ENCODE data around the gene TAS1R1. TPM values are rescaled to one million over a fixed set of nuclear protein-coding genes. Genes with fewer than 3 reads are reported as not detected.

Gene TAS1R1
- total RNA-seq, 1 experiment from 2014 or later, result 0.10 TPM

- Histone ChIP-seq H3K36me3 (replicated peaks; ENCODE audit: control insufficient read depth, insufficient read depth, low read length) (peaks cover 4% of the 10 kb centered on the region; the same call in 1 of the 2 replicates), H3K27me3 (ENCODE audit: control insufficient read depth, insufficient read depth, low read length) (peaks cover 4% of the 10 kb centered on the region; the same call in 1 of the 2 replicates), H3K4me3 (ENCODE audit: insufficient read depth, low read depth, low read length) (peak overlapping the region; percentile 97)
- DNase-seq, result peak; percentile 97
These were observed 59.2 kb downstream of the TAS1R1 start for GRCh38 chr1:6614019-6614928.

DNA sequence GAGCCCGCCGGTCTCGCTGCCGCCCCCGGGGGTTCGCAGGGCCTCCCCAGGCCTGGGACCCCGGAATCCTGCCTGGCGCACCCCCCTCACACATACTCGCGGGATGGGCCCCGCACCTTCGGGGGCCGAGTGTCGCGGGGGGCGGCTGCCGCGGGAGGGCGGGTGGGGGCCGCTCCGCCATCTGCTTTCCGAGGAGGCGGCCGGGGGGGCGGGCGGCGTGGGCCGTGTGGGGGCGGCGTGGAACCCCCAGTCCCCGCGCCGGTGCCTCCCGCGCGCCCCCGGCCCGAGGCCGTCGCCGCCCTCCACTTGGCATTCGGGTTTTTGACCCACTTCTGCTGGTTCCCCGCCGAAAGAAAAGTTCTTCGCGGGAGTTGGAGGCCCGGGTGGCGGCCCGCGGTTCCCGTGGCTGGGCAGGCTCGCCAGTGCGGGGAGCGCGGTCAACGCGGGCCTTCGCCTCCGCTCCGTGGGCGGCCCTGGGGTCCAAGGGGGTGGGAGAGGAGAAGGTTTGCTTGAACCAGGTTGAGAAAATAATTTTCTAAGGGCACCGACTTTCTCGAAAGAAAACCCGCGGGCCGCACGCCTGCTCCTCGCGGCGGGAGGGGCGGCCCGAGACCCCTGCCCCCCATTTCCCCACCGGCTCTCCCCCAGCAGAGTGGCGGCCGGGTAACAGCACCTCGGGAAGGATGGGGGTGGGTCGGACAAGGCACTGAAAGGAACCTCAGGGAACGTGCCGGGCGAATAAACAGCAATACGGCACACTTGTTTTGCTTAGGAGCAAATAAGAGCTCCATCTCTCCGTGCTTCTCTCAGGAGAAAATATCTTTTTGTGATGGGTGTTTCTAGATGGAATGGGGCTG, 60.0 kb downstream of the TAS1R1 start:
- Histone ChIP-seq H3K36me3 (replicated peaks; ENCODE audit: control insufficient read depth, insufficient read depth, low read length) (peaks cover 7% of the 10 kb centered on the region), H3K27me3 (ENCODE audit: control insufficient read depth, insufficient read depth, low read length) (peaks cover 4% of the 10 kb centered on the region; the same call in 1 of the 2 replicates), H3K4me3 (ENCODE audit: insufficient read depth, low read depth, low read length) (peak overlapping the region; percentile 97)
- DNase-seq, result peak; percentile 76

- Histone ChIP-seq H3K27me3 (ENCODE audit: control insufficient read depth, insufficient read depth, low read length) (no peaks in the 10 kb centered on the region), H3K4me3 (ENCODE audit: insufficient read depth, low read depth, low read length) (no peak overlapping the region), H3K36me3 (replicated peaks; ENCODE audit: control insufficient read depth, insufficient read depth, low read length) (peaks cover 25% of the 10 kb centered on the region)
- no peak for DNase-seq
These were observed 63.9 kb downstream of the TAS1R1 start for GRCh38 chr1:6619045-6619444.

- Histone ChIP-seq H3K4me3 (ENCODE audit: insufficient read depth, low read depth, low read length) (no peak overlapping the region), H3K27me3 (ENCODE audit: control insufficient read depth, insufficient read depth, low read length) (no peaks in the 10 kb centered on the region; the same call in 1 of the 2 replicates), H3K36me3 (replicated peaks; ENCODE audit: control insufficient read depth, insufficient read depth, low read length) (peaks cover 25% of the 10 kb centered on the region)
- no peak for DNase-seq
These were observed 66.6 kb downstream of the TAS1R1 start for GRCh38 chr1:6621429-6622391.

GRCh38 chr1:6622396-6623152, 67.5 kb downstream of the TAS1R1 start:
- peaks cover 25% of the 10 kb centered on the region for H3K36me3 ChIP-seq (replicated peaks; ENCODE audit: control insufficient read depth, insufficient read depth, low read length)
- H3K27me3 ChIP-seq (ENCODE audit: control insufficient read depth, insufficient read depth, low read length), result no peaks in the 10 kb centered on the region; the same call in 1 of the 2 replicates
- no peak overlapping the region for H3K4me3 ChIP-seq (ENCODE audit: insufficient read depth, low read depth, low read length)
- no peak for DNase-seq

GRCh38 chr1:6623269-6623965, 68.3 kb downstream of the TAS1R1 start:
- no peak for DNase-seq
- Histone ChIP-seq H3K4me3 (ENCODE audit: insufficient read depth, low read depth, low read length) (no peak overlapping the region), H3K27me3 (ENCODE audit: control insufficient read depth, insufficient read depth, low read length) (no peaks in the 10 kb centered on the region; the same call in 1 of the 2 replicates), H3K36me3 (replicated peaks; ENCODE audit: control insufficient read depth, insufficient read depth, low read length) (peaks cover 24% of the 10 kb centered on the region)

DNA sequence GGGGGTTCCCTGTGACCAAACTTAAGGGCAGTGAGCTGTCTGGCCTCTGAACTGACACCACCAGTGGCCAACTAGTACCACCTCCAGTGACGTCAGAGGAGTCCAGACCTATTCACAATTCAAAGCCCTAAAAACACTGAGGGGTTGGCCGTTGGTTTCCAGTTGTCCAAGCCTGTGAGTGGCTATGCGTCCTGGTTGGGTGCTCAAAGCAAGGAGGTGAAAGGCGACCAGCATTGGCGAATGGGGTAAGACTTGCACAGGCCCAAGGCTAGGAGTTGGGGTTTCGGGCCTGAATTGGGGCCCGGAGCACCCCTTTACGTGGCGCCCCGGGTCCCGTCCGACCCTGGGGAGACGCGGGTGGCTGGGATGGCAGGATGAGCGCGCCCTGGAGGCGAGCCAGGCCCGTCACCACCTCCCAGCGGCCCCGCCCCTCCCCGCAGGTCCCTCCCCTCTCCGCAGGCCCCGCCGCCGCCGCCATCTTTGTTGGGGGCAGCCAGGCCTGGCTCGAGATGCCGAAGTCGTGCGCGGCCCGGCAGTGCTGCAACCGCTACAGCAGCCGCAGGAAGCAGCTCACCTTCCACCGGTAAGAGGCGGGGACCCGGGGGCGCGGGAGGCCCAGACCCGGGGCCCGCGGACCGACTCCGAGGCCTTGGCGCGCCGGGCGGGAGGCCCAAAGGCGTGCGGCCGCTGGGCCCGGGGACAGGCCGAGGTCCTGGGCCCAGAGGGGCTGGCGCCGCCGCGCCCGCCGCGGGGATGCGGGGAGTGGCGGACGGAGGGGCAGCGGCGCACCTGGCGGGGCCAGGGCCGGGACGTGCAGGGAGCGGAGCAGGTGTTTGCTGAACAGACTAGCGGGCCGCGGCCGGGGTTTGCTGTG, 69.8 kb downstream of the TAS1R1 start, which contains the start of gene THAP3:
Gene THAP3, plus strand, starts transcription at position 159 of the 874 bp plus-strand sequence. Its CDS starts 351 bp downstream, at position 510.
- peak; percentile 99 for DNase-seq
- Histone ChIP-seq H3K36me3 (replicated peaks; ENCODE audit: control insufficient read depth, insufficient read depth, low read length) (peaks cover 25% of the 10 kb centered on the region), H3K4me3 (ENCODE audit: insufficient read depth, low read depth, low read length) (peak within 1 kb of the TSS; percentile 76), H3K27me3 (ENCODE audit: control insufficient read depth, insufficient read depth, low read length) (no peaks in the 10 kb centered on the region; the same call in 1 of the 2 replicates)

DNA sequence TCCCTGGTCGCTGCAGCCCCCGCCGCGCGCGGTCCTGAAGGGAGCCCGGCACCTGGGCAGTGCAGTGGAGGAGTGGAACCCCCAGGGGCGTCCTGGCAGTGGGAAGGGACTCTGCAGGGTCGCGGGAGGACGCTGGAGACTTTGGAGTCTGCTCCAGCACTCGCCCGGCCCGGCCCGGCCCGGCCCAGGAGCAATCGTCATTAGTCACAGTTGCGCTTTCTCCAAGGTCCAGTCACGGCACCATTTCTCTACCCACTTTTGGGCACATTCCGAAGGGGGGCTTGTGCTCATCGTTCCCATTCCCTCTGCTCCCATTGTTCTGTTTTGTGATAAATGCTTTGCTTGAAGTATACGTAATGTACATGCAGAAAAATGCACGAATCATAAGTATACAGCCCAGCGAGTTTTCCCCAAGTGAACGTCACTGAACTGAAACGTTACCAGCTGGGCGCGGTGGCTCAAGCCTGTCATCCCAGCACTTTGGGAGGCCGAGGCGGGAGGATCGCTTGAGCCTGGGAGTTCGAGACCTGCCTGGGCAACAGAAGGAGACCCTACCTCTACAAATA, 70.6 kb downstream of the TAS1R1 start:
- peak overlapping the region; percentile 76 for H3K4me3 ChIP-seq (ENCODE audit: insufficient read depth, low read depth, low read length)
- no peaks in the 10 kb centered on the region; the same call in 1 of the 2 replicates for H3K27me3 ChIP-seq (ENCODE audit: control insufficient read depth, insufficient read depth, low read length)
- H3K36me3 ChIP-seq (replicated peaks; ENCODE audit: control insufficient read depth, insufficient read depth, low read length), result peaks cover 20% of the 10 kb centered on the region
- DNase-seq, result no peak

GRCh38 chr1:6627031-6627430, 71.9 kb downstream of the TAS1R1 start:
- no peak overlapping the region for H3K4me3 ChIP-seq (ENCODE audit: insufficient read depth, low read depth, low read length)
- peaks cover 9% of the 10 kb centered on the region for H3K36me3 ChIP-seq (replicated peaks; ENCODE audit: control insufficient read depth, insufficient read depth, low read length)
- no peak for DNase-seq
- no peaks in the 10 kb centered on the region; the same call in 1 of the 2 replicates for H3K27me3 ChIP-seq (ENCODE audit: control insufficient read depth, insufficient read depth, low read length)

GRCh38 chr1:6627841-6628545, 72.9 kb downstream of the TAS1R1 start:
- H3K36me3 ChIP-seq (replicated peaks; ENCODE audit: control insufficient read depth, insufficient read depth, low read length), result peaks cover 6% of the 10 kb centered on the region
- no peaks in the 10 kb centered on the region; the same call in 1 of the 2 replicates for H3K27me3 ChIP-seq (ENCODE audit: control insufficient read depth, insufficient read depth, low read length)
- DNase-seq, result no peak
- H3K4me3 ChIP-seq (ENCODE audit: insufficient read depth, low read depth, low read length), result no peak overlapping the region

- DNase-seq, result no peak
- Histone ChIP-seq H3K4me3 (ENCODE audit: insufficient read depth, low read depth, low read length) (no peak overlapping the region), H3K36me3 (replicated peaks; ENCODE audit: control insufficient read depth, insufficient read depth, low read length) (peaks cover 9% of the 10 kb centered on the region), H3K27me3 (ENCODE audit: control insufficient read depth, insufficient read depth, low read length) (no peaks in the 10 kb centered on the region; the same call in 1 of the 2 replicates)
These were observed 73.9 kb downstream of the TAS1R1 start for GRCh38 chr1:6628971-6629479.
